Left ventricle myocardium superior (tissue), 1 donor: Measurements from ENCODE around the gene KRTAP12-3. TPM values are rescaled to one million over a fixed set of nuclear protein-coding genes. Genes with fewer than 3 reads are reported as not detected.

ENCODE experiments used
- ATAC-seq: fragments of 200-7000 bp; cut with Tn5 transposase; one replicate; pipeline ENCODE4 v1.9.1; 2020; ENCODE audit warnings: mild to moderate bottlenecking, moderate library complexity
- DNase-seq: peaks from one replicate; pipeline ENCODE4 v3.0.0-alpha.2; 2020
- intact Hi-C: fragments of 100-400 bp; cut with micrococcal nuclease; formaldehyde crosslinking; loops from one replicate; pipeline ENCODE4 v1.11.0; 2022
- total RNA-seq: library from RNA; stranded (reverse); fragmentation: NEBNext Ultra II Directional; extraction: Animal tissue kit (Norgen Biotek cat#: 25700); gene quantifications from one replicate; pipeline ENCODE4 v1.2.1, GENCODE V29; 2021
- donor health status: DM: no; HTN: yes; CAD: no; lungs with severe emphysema.

Gene KRTAP12-3
- total RNA-seq, 1 donor from 2014 or later, result not detected

- intact Hi-C loops, result no loop called here
- ATAC-seq (peak; percentile 28), DNase-seq (no peak)
These were observed 40.3 kb downstream of the KRTAP12-3 start for GRCh38 chr21:44697811-44698734.

- ATAC-seq, result no peak
- intact Hi-C loops, result no loop called here
- no peak for DNase-seq
These were observed 41.8 kb downstream of the KRTAP12-3 start for GRCh38 chr21:44699502-44700001.

- DNase-seq (no peak), ATAC-seq (no peak)
- intact Hi-C loops, result no loop called here
These were observed 42.6 kb downstream of the KRTAP12-3 start for GRCh38 chr21:44700101-44701022.

- ATAC-seq (no peak), DNase-seq (no peak)
- intact Hi-C loops, result no loop called here
These were observed 43.3 kb downstream of the KRTAP12-3 start for GRCh38 chr21:44701023-44701400.

- ATAC-seq (no peak), DNase-seq (no peak)
- intact Hi-C loops, result no loop called here
These were observed 43.8 kb downstream of the KRTAP12-3 start for GRCh38 chr21:44701541-44701940.

GRCh38 chr21:44702111-44702972 is 44.6 kb downstream of the KRTAP12-3 start:
- intact Hi-C loops, result no loop called here
- DNase-seq, result no peak
- ATAC-seq, result no peak

- DNase-seq (no peak), ATAC-seq (no peak)
- intact Hi-C loops, result no loop called here
These were observed 45.4 kb downstream of the KRTAP12-3 start for GRCh38 chr21:44702973-44703730.

- DNase-seq (no peak), ATAC-seq (no peak)
- intact Hi-C loops, result no loop called here
These were observed 46.3 kb downstream of the KRTAP12-3 start for GRCh38 chr21:44703731-44704635.

- no peak for ATAC-seq
- DNase-seq, result no peak
- intact Hi-C loops, result no loop called here
These were observed 46.9 kb downstream of the KRTAP12-3 start for GRCh38 chr21:44704636-44705001.

GRCh38 chr21:44706026-44706705 is 48.4 kb downstream of the KRTAP12-3 start:
- ATAC-seq, result no peak
- intact Hi-C loops, result no loop called here
- no peak for DNase-seq

GRCh38 chr21:44706706-44707581 is 49.2 kb downstream of the KRTAP12-3 start:
- ATAC-seq (no peak), DNase-seq (no peak)
- intact Hi-C loops, result no loop called here

Other genes starting within 250 kb of the KRTAP12-3 start
- gene LRRC3, start 202.4 kb upstream of the KRTAP12-3 start, total RNA-seq, result 2.1 TPM
- not detected for gene KRTAP10-1, start 117.7 kb upstream of the KRTAP12-3 start, total RNA-seq
- not detected for gene KRTAP10-2, start 106.4 kb upstream of the KRTAP12-3 start, total RNA-seq
- gene KRTAP10-3, start 99.1 kb upstream of the KRTAP12-3 start, total RNA-seq, result not detected
- gene KRTAP10-4, start 84.2 kb upstream of the KRTAP12-3 start, total RNA-seq, result not detected
- gene KRTAP10-5, start 77.3 kb upstream of the KRTAP12-3 start, total RNA-seq, result not detected
- not detected for gene KRTAP10-6, start 65.4 kb upstream of the KRTAP12-3 start, total RNA-seq
- not detected for gene KRTAP10-7, start 57.3 kb upstream of the KRTAP12-3 start, total RNA-seq
- not detected for gene KRTAP10-8, start 45.9 kb upstream of the KRTAP12-3 start, total RNA-seq
- gene KRTAP10-9, start 30.8 kb upstream of the KRTAP12-3 start, total RNA-seq, result not detected
- not detected for gene KRTAP10-10, start 20.6 kb upstream of the KRTAP12-3 start, total RNA-seq
- not detected for gene KRTAP10-11, start 11.5 kb upstream of the KRTAP12-3 start, total RNA-seq
- not detected for gene KRTAP12-4, start 3.3 kb upstream of the KRTAP12-3 start, total RNA-seq
- not detected for gene KRTAP12-2, start 9.0 kb downstream of the KRTAP12-3 start, total RNA-seq
- gene KRTAP12-1, start 24.2 kb downstream of the KRTAP12-3 start, total RNA-seq, result not detected
- gene KRTAP10-12, start 39.2 kb downstream of the KRTAP12-3 start, total RNA-seq, result not detected
- 2.7 TPM for gene TSPEAR, start 53.6 kb downstream of the KRTAP12-3 start, total RNA-seq
- 70.0 TPM for gene UBE2G2, start 143.9 kb downstream of the KRTAP12-3 start, total RNA-seq
- gene SUMO3, start 160.1 kb downstream of the KRTAP12-3 start, total RNA-seq, result 72.2 TPM
- gene PTTG1IP, start 215.8 kb downstream of the KRTAP12-3 start, total RNA-seq, result 143 TPM